ENCODE results near the gene ATG13. TPM values are rescaled to one million over a fixed set of nuclear protein-coding genes. Genes with fewer than 3 reads are reported as not detected.

ATG13 gene
- total RNA-seq, 2 donors from 2014 or later = 58.3 to 61.3 TPM

DNA sequence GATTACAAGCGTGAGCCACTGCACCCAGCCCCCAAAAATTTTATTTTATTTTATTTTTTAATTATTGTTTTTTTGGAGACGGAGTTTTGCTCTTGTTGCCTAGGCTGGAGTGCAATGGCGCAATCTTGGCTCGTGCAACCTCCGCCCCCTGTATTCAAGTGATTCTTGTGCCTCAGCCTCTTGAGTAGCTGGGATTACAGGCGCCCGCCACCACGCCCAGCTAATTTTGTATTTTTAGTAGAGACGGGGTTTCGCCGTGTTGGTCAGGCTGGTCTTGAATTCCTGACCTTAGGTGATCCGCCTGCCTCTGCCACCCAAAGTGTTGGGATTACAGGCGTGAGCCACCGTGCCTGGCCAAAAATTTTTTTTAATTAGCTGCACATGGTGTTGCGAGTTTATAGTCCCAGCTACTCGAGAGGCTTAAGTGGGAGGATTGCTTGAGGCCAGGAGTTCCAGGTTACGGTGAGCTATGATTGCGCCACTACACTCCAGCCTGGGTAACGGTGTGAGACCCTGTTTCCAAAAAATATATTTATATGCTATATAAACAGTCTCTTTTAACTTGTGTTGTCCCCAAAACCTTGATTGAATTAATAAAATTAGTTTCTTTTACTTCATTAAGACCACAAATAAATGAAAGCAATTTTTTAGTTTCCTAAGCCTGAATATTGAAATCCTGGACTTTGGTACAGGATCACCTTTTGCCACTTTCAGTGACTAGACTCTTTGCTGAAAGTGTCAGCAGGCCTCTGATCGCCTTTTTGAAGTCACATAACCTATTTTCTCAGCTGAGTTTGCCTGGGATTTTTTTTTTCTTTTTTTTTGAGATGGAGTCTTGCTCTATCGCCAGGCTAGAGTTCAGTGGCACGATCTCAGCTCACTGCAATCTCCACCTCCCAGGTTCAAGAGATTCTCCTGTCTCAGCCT lies 16.2 kb downstream of the ATG13 start:
- TF ChIP-seq, protein P1, sequence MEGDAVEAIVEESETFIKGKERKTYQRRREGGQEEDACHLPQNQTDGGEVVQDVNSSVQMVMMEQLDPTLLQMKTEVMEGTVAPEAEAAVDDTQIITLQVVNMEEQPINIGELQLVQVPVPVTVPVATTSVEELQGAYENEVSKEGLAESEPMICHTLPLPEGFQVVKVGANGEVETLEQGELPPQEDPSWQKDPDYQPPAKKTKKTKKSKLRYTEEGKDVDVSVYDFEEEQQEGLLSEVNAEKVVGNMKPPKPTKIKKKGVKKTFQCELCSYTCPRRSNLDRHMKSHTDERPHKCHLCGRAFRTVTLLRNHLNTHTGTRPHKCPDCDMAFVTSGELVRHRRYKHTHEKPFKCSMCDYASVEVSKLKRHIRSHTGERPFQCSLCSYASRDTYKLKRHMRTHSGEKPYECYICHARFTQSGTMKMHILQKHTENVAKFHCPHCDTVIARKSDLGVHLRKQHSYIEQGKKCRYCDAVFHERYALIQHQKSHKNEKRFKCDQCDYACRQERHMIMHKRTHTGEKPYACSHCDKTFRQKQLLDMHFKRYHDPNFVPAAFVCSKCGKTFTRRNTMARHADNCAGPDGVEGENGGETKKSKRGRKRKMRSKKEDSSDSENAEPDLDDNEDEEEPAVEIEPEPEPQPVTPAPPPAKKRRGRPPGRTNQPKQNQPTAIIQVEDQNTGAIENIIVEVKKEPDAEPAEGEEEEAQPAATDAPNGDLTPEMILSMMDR (IDR thresholded peaks at IDR 0.05) = no peak
- H3K36me3 ChIP-seq = no peaks in the 10 kb centered on the region
- no peak overlapping the region for H3K27ac ChIP-seq

DNA sequence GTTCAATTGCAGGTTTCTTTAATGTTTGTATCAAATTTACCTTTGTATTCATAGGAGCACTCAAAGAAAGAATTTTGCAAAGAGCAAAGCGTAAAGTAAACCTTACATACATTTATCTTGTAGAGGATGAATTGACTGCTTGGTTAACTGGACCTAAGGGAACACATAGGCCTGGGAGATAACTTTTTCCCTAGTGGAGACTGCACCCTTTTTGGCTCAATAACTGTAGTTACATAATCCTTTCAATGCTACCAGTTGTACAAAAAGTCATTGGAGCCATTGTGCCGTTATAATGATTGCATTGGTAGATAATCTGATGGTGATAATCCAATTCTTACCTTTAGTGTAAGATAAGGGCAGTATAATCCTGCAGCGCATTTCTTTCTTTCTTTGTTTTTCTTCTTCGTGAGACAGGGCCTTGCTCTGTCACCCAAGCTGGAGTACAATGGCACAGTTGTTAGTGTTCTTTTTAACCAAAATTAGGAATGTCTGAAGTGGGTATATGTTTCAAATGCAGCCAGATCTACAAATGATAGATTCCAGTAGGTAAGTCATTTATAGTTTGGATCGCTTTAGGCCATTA lies 18.3 kb downstream of the ATG13 start:
- Histone ChIP-seq H3K9me3 (no peaks in the 10 kb centered on the region), H3K9ac (ENCODE audit: low read depth in 2 of 2, low read length in 2 of 2) (no peak overlapping the region), H3K27me3 (no peaks in the 10 kb centered on the region), H3K27ac (no peak overlapping the region), H3K4me3 (no peak overlapping the region), H3K4me1 (no peaks in the 10 kb centered on the region), H3K36me3 (no peaks in the 10 kb centered on the region)
- intact Hi-C loops (cut with DNase I) = no loop called here
- no peak for DNase-seq
- TF ChIP-seq, protein P1 (IDR thresholded peaks at IDR 0.05) = no peak

More for the DNA sequence above, 16.2 kb downstream of the ATG13 start:
- intact Hi-C loops (cut with DNase I) = no loop called here
- Histone ChIP-seq H3K4me3 (no peak overlapping the region), H3K9ac (ENCODE audit: low read depth in 2 of 2, low read length in 2 of 2) (no peak overlapping the region), H3K27me3 (no peaks in the 10 kb centered on the region), H3K4me1 (no peaks in the 10 kb centered on the region), H3K9me3 (no peaks in the 10 kb centered on the region)
- DNase-seq = no peak

DNA sequence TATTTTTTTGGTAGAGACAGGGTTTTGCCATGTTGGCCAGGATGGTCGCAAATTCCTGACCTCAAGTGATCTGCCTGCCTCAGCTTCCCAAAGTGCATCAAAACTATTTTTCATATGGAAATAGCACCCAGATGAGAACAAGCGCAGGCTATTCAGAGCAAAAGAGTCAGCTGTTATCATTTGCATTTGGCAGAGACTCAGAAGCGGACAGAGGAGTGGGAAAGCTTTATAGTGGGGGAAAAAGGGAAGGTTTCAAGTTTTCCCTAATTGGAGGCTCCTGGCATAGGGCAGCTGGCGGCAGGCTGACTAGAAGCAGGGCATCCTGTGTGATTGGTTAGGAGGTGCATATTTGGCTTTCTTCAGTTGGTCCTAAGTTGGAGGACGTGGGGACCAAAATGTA lies 20.2 kb downstream of the ATG13 start:
- Histone ChIP-seq H3K9ac (ENCODE audit: low read depth in 2 of 2, low read length in 2 of 2) (no peak overlapping the region), H3K4me3 (no peak overlapping the region), H3K27ac (no peak overlapping the region), H3K36me3 (no peaks in the 10 kb centered on the region), H3K27me3 (no peaks in the 10 kb centered on the region), H3K9me3 (no peaks in the 10 kb centered on the region), H3K4me1 (no peaks in the 10 kb centered on the region)
- intact Hi-C loops (cut with DNase I) = no loop called here
- TF ChIP-seq, protein P1 (IDR thresholded peaks at IDR 0.05) = no peak
- DNase-seq = no peak

DNA sequence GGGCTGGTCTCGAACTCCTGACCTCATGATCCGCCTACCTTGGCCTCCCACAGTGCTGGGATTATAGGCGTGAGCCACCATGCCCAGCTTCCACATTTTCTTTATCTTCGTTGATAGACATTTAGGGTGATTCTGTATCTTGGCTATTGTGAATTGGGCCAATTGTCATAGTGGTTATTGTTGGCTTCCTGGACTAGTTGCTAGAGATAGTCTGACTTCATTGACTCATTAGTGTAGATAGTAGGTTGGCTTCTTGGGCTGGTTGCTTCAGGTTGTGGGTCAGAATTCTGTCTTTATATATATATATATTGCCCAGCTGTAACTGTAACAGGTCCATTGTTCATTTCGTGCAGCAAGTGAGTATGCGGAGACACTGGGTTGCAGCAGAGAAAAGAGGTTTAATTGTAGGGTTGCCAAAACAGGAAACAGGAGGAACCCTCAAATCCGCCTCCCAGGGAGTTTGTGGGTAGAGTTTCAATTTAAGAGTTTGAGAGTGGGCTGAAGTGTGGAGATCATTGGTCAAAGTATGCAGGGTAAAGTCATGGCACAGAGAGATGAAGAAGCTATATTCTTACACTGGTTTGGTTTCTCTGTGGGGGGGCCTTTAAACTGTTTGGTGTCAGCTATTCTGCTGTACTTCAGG lies 22.0 kb downstream of the ATG13 start:
- no peak overlapping the region for H3K4me3 ChIP-seq
- intact Hi-C loops (cut with DNase I) = no loop called here
- TF ChIP-seq, protein P1 (IDR thresholded peaks at IDR 0.05) = no peak
- H3K27ac ChIP-seq = no peak overlapping the region
- no peak overlapping the region for H3K9ac ChIP-seq (ENCODE audit: low read depth in 2 of 2, low read length in 2 of 2)
- H3K9me3 ChIP-seq = no peaks in the 10 kb centered on the region
- no peaks in the 10 kb centered on the region for H3K4me1 ChIP-seq
- no peak for DNase-seq
- no peaks in the 10 kb centered on the region for H3K27me3 ChIP-seq
- H3K36me3 ChIP-seq = no peaks in the 10 kb centered on the region

DNA sequence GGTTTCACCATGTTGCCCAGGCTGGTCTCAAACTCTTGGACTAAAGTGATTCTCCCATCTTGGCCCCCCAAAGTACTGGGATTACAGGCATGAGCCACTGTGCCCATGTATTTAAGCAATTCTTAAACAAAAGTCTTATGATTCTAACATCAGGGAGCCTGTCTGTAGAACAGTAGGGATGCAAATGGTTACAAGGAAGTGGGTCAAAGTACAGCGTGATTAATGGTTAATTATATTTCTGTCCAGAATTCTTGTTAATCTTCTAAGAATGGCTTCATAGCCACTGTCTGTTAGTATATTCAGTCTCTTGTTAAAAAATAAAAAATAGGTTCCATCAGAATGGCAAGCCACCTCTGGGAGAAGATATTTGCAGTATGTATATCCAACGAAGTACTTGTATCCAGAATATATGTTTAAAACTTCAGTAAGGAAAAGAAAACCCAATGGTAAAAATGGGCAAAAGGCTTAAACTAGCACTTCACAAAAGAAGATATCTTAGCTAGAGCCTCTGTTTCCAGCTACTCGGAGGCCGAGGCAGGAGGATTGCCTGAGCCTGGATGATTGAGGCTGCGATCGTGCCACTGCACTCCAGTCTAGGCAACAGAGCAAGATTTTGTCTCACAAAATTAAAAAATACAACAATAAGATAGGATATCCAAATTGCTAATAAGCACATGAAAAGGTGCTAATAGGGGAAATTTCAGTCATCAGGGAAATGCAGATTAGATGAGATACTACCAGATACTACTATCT lies 22.9 kb downstream of the ATG13 start:
- no peak for DNase-seq
- Histone ChIP-seq H3K4me1 (no peaks in the 10 kb centered on the region), H3K4me3 (no peak overlapping the region), H3K9ac (ENCODE audit: low read depth in 2 of 2, low read length in 2 of 2) (no peak overlapping the region), H3K27me3 (no peaks in the 10 kb centered on the region), H3K9me3 (no peaks in the 10 kb centered on the region), H3K36me3 (no peaks in the 10 kb centered on the region), H3K27ac (no peak overlapping the region)
- intact Hi-C loops (cut with DNase I) = no loop called here
- TF ChIP-seq, protein P1 (IDR thresholded peaks at IDR 0.05) = no peak

Measured in colonic mucosa (tissue), 4 donors.